ENCODE results near the gene STAG1.

DNA sequence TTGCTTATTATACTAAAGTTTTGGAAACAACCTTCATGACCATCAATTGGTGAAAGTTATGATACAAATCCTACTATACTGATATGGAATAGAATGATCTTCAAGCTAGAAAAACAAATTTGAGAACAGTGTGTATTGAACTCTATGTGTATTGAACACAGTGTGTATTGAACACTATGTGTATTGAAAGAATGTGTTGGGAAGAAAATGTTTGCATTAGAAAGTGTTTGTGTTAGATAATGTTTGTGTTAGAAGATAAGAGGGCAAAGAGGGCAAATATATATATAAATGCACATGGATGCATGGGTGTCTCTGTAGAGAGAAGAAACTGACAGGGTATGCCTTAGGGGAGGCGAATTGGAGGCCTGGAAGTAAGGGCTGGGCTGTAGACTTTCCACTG is 459.7 kb downstream of the STAG1 start:
- TF ChIP-seq ZNF544 (tag by site-specific recombination; IDR thresholded peaks at IDR 0.05) (no peak), ZNF121 (tag by site-specific recombination; IDR thresholded peaks at IDR 0.05) (no peak), ZNF398 (tag by site-specific recombination; IDR thresholded peaks at IDR 0.05) (no peak), ZNF140 (tag by site-specific recombination; IDR thresholded peaks at IDR 0.05) (no peak), ZNF175 (tag by site-specific recombination; IDR thresholded peaks at IDR 0.05) (no peak)
